Right lobe of liver (tissue), 6 donors: ENCODE data around the gene SLC24A3. TPM values are rescaled to one million over a fixed set of nuclear protein-coding genes. Genes with fewer than 3 reads are reported as not detected.

Experiments
- ATAC-seq, 4 donors: fragments of 200-7000 bp; cut with Tn5 transposase; one replicate each; pipeline ENCODE4 v1.9.1; 2020; ENCODE audit warnings: mild to moderate bottlenecking in 4 of 4, moderate library complexity in 4 of 4
- DNase-seq, 3 donors: peaks; one replicate each; pipeline ENCODE4 v3.0.0-alpha.2; 2020
- H3K27ac ChIP-seq, 3 donors: fragments of 200-600 bp; one replicate each; pipeline ENCODE4 v1.8.0; 2022
- H3K27me3 ChIP-seq, 2 donors: fragments of 200-600 bp; one replicate each; pipeline ENCODE4 v1.8.0; 2022
- H3K36me3 ChIP-seq, 4 donors: fragments of 200-600 bp; sonication (generic) in 1 of 4; one replicate each; pipeline versions ENCODE4 v1.5.1 to v1.8.0; 2017 to 2022; ENCODE audit warnings: control low read depth in 1 of 4
- H3K4me1 ChIP-seq, 4 donors: fragments of 200-600 bp; sonication (generic) in 1 of 4; one replicate each; pipeline versions ENCODE4 v1.5.1 to v1.8.0; 2017 to 2022; ENCODE audit warnings: control low read depth in 1 of 4
- H3K4me3 ChIP-seq, 3 donors: fragments of 200-600 bp; one replicate each; pipeline ENCODE4 v1.8.0; 2022
- H3K9me3 ChIP-seq, 4 donors: fragments of 200-600 bp; sonication (generic) in 1 of 4; one replicate each; pipeline versions ENCODE4 v1.5.1 to v1.8.0; 2017 to 2022; ENCODE audit warnings: control low read depth in 1 of 4
- CTCF ChIP-seq, 4 donors: fragments of 200-600 bp in 3 of 4; fragments of 450-650 bp in 1 of 4; IDR thresholded peaks; one replicate each; pipeline versions ENCODE4 v1.5.1 to v1.8.0; 2016 to 2022; ENCODE audit warnings: antibody characterized with exemption in 4 of 4, mild to moderate bottlenecking in 2 of 4
- POLR2A ChIP-seq: fragments of 450-650 bp; IDR thresholded peaks from one replicate; pipeline ENCODE4 v1.6.1; 2017; ENCODE audit warnings: antibody characterized with exemption, mild to moderate bottlenecking
- WGBS: methylation state at CpG from one replicate; pipeline ENCODE4 v1.1.6; 2018; ENCODE audit warnings: low coverage, low lambda C conversion rate; ENCODE audit not compliant: insufficient coverage; ENCODE audit errors: missing lambda C conversion rate; 5-methylcytosine and 5-hydroxymethylcytosine counted together
- intact Hi-C, 2 donors: fragments of 100-400 bp; cut with DNase I; formaldehyde crosslinking; loops; one replicate each; pipeline versions ENCODE4 v1.11.2 to v1.14.1; 2022
- total RNA-seq, 6 experiments: library from RNA; depleted of rRNA in 2 of 6; stranded (reverse); fragments of >200 nt in 2 of 6; fragmentation: NEBNext Ultra II Directional in 3 of 6; extraction: Animal tissue kit (Norgen Biotek cat#: 25700) in 3 of 6; gene quantifications; one replicate each; pipeline versions ENCODE4 v1.1.0 to v1.2.4, GENCODE V29; 2016 to 2023
- donor health status: DM: no; HTN: yes; CAD: no.
- donor health status: DM: no; HTN: no; CAD: no.
- donor health status: DM: no; HTN: no; CAD: no.
- donor health status: DM: no; HTN: yes; CAD: no.
- donor health status: DM: no; HTN: yes; CAD: no.

Gene SLC24A3
- total RNA-seq, 6 experiments from 2014 or later = 0.06 to 0.49 (median 0.27) TPM

- TF ChIP-seq CTCF (IDR thresholded peaks at IDR 0.05) (no peak), POLR2A (no peak)
- no peak for DNase-seq
- Histone ChIP-seq H3K4me1 (no peaks in the 10 kb centered on the region), H3K36me3 (no peaks in the 10 kb centered on the region), H3K9me3 (no peaks in the 10 kb centered on the region), H3K27ac (no peak overlapping the region), H3K27me3 (no peaks in the 10 kb centered on the region), H3K4me3 (no peak overlapping the region)
- ATAC-seq = no peak
- WGBS = 74% methylated on average over 3 of the region's 3 CpGs
- intact Hi-C loops = no loop called here
Observed at GRCh38 chr20:19378058-19378457, 165.6 kb downstream of the SLC24A3 start.

GRCh38 chr20:19380211-19380610, 167.8 kb downstream of the SLC24A3 start:
- 66% methylated on average over 3 of the region's 6 CpGs for WGBS
- DNase-seq (no peak), ATAC-seq (no peak)
- Histone ChIP-seq H3K4me1 (no peaks in the 10 kb centered on the region), H3K36me3 (no peaks in the 10 kb centered on the region), H3K27me3 (no peaks in the 10 kb centered on the region), H3K27ac (no peak overlapping the region), H3K9me3 (no peaks in the 10 kb centered on the region), H3K4me3 (no peak overlapping the region)
- TF ChIP-seq POLR2A (no peak), CTCF (IDR thresholded peaks at IDR 0.05) (no peak)
- intact Hi-C loops = no loop called here

- DNase-seq (no peak), ATAC-seq (no peak)
- Histone ChIP-seq H3K27me3 (no peaks in the 10 kb centered on the region), H3K4me3 (no peak overlapping the region), H3K36me3 (no peaks in the 10 kb centered on the region), H3K4me1 (no peaks in the 10 kb centered on the region), H3K9me3 (no peaks in the 10 kb centered on the region), H3K27ac (no peak overlapping the region)
- intact Hi-C loops = no loop called here
- WGBS = 51% methylated on average over 10 of the region's 10 CpGs
- TF ChIP-seq POLR2A = no peak
- TF ChIP-seq CTCF (IDR thresholded peaks at IDR 0.05) = no peak
Observed at GRCh38 chr20:19381947-19382346, 169.5 kb downstream of the SLC24A3 start.

GRCh38 chr20:19382386-19383340, 170.2 kb downstream of the SLC24A3 start:
- H3K27ac ChIP-seq = no peak overlapping the region
- H3K9me3 ChIP-seq = no peaks in the 10 kb centered on the region
- TF ChIP-seq CTCF (IDR thresholded peaks at IDR 0.05) = no peak
- no peak for TF ChIP-seq POLR2A
- H3K4me3 ChIP-seq = no peak overlapping the region
- ATAC-seq = no peak
- no peaks in the 10 kb centered on the region for H3K27me3 ChIP-seq
- intact Hi-C loops = no loop called here
- DNase-seq = no peak
- WGBS = 61% methylated on average over 9 of the region's 9 CpGs
- no peaks in the 10 kb centered on the region for H3K4me1 ChIP-seq
- no peaks in the 10 kb centered on the region for H3K36me3 ChIP-seq
